Kasumi-1 (cell line): ENCODE measurements around the gene PDE4D.

Source experiments
- DNase-seq, 2 experiments: peaks; one replicate each; lab custom pipeline; 2025; lab: John Stamatoyannopoulos, UW

The PDE4D gene

DNA sequence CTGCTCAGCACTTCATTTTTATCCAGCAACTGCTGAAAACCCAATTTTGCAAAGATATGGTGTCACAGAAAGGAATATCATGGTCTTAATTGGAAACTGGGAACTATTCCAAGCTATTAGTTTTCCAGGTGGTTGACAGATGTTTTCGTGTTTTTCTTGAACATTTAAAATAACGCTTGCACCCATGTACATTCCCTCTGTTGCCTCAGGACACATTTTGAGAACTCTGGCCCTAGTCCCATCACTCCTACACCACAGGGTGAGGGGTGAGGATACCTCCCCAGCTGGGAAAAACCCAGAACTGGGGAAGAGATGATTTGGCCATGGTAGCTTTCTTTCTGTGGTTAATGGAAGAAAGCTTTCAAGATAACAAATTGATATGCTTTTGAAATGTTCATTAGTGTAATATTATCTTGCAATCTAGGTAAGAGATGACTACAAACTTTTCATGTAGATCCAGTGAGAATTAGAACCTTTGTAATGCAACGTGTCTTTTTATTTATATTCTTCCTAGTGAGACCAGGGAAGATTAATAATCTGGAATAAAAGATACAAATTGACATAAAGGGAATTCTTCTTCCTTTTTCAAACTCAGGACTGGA is 683.7 kb downstream of the PDE4D start:
- DNase-seq = no peak

DNA sequence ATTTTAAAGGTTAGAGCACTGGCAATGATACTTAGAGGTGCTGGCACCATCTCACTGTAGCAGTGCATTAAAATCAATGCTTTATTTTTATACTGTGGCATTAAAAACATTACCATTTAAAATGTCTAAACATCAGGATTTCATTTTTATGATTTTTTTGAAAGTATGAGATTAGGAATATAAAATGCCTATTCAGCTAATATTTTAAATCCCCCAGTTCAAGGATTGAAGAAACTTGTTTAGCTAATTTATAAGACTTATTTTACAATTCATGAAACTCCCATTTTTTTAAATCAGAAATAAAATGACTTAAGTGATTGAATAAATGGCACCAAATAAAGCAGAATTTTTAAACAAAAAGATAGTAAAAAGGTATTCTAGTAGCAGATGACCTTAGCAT is 685.1 kb downstream of the PDE4D start:
- DNase-seq = no peak

DNA sequence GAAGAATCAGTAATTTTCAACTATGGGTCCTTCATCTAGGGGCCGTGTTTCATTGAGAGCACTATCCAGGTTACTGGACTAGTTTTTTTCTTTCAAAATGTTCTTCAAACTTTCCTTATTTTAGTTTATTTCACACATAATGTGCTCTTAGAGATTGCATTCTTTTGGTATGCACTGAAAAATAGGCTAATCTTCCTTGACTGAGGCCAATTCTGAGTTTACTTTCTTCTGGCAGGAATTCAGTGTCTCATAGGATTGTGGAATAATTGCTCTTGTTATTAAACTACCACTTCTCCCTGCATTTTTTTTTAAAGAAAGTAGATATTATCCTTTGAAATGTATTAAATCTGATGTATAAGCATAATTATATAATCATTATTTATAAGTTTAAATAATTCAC is 686.1 kb downstream of the PDE4D start:
- no peak for DNase-seq

DNA sequence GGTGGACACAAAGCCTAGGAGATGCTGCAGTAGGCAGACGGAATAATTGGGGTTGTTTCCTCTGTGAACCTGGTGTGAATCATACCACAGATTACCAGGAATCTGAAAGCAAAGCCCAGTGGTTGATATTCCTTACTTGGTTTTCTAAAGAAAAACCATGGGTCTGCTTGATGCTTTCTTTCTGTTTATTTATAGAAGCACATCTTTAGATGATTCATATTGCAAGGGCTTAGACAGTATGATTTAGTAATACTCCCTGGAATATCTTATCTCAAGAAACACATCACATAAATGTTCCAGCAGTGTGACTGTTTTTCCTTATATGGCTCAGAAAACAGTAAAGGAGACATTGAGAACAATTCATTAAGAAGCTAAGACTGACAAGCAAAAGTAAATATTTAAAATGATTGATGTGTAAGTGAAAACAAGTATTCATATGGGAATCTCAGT is 687.4 kb downstream of the PDE4D start:
- no peak for DNase-seq

DNA sequence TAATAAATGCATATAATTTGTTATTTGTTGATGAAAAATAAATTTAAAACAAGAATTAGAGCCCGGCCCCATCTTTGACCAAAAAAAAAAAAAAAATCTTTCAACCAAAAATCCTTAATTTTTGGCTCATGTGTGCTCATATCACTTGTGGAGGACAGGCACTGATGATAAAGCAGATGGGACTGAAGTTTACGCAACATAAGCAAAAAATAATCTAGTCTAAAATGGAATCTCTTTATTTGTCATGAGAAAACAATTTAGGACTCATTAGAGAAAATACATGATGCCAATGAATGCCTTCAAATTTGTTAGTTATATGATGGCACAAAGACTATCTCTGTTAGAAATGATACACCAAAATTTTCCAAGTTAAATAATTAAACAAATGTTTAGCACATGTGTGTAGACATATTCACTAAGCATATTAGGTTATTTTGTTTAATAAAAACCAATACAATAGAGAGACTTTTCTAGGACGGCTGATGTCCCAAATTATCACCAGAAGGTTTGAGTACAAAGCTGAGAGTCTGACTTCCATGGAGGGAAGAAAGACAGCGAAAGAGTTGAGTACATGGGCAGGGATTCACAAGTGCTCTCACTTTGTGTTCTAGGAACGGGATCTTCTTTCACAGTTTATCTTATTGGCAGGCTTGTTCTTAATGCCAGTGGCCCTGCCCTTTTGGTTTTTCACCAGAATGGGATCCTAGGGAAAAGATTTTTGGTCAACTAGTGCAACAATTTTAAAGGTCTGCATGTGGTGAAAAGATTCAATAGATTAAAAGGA is 689.2 kb downstream of the PDE4D start:
- DNase-seq = no peak

DNA sequence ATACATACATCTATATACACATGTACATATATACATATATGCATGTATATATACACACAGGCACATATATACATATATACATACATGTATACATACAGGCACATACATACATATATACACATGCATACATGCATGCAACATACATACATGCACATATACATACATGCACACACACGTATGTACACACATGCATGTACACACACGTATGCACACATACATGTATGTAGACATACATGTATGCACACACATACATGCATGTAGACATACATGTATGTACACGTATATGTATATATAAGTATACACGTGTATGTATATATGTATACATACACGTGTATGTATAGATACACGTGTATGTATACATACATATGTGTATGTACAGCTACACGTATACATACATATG is 693.7 kb downstream of the PDE4D start:
- DNase-seq = no peak

DNA sequence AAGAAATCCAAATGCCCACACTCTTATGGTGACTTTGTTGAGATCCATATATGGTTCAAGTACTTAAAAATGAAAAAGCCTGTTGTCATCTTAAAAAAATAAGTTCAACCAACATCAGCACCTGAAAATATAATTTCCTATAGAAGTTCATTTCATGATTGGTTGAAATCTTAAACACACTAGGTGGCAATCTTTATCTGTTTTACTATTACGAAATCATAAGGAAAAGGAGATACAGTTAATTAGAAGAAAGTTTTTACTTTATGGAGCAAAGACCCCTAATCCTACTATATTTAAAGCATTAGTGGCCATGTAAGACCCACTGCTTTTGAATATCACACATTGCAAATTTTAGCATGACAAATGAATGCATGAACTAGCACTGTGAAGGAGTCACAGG is 694.7 kb downstream of the PDE4D start:
- no peak for DNase-seq

DNA sequence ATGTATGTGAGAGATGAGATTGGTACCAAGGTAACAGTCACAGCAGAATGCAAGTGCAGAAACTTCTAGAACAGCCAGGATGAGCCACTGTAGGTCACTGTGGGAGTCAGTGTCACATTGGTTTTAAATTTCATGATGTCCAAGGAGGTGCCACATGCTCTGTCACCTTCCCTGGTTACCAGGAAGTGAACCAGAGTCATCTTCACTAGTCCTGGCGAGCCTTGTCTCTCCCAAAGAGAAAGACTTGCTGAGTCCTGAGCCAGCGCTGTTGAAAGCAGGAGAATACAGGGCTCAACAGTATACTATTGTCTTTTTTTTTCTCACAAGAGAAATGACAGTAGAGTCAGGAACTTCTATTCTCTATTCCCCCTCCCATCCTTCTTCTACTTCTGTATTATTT is 695.2 kb downstream of the PDE4D start:
- DNase-seq = no peak

DNA sequence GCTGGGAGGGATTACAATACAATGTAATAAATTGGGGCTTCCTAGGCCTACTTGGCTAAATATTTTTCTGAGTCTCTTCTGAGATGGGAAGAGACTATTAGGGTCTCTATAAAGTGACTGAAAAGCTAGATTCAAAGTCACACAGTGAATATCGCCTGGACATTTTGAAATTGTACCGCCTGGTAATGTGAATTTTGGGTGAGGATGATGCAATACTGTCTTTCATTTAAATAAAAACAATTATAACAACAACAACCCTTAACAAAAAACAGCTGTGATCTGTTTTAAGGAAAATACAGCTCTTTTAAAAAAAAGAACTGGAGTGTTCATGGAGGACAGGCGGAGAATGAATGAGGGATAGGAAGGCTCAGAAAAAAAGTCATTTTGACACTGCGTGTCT is 695.6 kb downstream of the PDE4D start:
- DNase-seq = no peak

DNA sequence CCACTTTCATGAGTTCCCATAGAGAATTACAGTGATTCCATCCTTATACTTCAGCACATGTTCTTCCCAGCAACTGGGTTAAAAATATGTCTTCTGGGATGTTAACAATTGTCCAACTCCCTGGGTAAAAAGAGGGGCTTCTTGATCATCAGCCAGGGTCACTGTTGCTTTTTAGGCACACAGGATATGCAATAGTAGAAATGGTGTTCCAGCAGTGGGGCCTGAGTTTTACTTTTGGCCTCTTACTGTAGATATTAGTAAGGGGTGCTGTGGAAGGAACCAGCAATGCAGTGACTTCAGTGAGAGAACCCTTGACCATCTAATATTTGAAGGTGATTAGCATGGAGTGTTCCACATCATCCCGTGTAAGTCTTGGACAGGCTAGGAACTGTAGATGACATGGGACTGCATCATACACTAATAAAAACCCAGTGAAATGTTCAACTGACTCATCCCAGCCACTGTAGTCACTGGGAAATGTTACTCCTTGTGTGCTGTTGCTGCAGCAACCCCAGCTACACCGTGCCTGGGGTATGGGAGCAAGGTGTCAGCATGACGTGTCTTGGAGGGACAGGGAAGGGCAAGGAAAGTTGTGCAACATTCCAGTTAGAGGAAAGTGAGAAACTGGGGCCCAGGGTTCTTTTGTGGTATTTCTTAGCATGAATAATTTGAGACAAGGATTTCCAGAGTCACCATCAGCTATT is 699.8 kb downstream of the PDE4D start:
- no peak for DNase-seq

DNA sequence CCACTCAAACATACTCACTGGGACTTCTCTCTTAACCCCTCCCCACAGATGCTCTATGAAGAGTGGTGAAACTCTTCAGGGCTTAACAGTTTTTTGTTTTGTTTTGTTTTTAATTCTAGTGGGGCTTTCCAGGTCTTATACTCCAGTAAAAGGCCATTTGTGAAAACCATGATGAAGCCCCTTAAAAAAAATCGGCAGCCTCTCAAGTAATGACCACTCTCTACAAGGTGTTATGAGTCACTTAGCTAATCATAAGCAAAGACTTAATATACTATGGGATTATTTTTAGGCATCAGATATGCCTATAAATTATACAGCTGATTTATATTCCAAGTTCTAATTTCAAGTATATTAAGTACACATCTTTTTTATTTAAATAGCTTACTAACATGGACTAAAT is 702.8 kb downstream of the PDE4D start:
- DNase-seq = no peak

DNA sequence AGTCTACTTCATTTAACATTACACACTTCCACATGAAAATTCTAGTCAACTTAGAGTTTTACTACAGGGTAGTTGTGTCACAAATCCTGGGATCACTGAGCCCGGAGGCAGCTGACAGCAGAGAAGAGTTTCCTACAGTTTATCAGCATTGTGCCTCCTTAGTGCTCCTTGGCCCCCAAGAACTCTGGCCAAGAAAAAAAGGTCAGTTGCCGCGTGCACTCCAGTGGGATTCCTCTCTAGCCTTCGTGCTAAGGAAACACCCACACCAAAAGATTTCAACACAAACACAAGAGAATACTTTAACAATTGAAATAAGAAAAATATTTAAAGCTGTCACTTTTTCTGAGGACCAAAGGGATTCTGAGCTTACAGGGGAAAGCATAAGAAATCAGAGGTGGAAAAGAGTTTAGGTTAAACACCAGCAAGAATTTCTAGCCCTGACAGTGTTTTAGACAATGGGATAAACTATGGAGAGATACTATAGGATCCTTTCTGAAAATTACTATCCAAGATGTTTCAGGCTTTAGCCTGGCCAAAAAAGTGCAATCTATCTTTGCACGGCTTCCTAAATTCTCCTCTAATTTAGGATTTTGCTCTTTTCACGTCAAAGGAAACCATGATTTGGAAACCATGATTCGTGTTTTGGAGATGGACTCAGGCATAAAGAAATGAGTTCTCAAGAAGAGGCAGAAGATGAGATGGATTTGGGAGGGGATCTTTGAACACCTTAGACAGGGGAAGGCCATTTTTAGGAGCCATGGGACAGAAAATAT is 703.9 kb downstream of the PDE4D start:
- DNase-seq = no peak

DNA sequence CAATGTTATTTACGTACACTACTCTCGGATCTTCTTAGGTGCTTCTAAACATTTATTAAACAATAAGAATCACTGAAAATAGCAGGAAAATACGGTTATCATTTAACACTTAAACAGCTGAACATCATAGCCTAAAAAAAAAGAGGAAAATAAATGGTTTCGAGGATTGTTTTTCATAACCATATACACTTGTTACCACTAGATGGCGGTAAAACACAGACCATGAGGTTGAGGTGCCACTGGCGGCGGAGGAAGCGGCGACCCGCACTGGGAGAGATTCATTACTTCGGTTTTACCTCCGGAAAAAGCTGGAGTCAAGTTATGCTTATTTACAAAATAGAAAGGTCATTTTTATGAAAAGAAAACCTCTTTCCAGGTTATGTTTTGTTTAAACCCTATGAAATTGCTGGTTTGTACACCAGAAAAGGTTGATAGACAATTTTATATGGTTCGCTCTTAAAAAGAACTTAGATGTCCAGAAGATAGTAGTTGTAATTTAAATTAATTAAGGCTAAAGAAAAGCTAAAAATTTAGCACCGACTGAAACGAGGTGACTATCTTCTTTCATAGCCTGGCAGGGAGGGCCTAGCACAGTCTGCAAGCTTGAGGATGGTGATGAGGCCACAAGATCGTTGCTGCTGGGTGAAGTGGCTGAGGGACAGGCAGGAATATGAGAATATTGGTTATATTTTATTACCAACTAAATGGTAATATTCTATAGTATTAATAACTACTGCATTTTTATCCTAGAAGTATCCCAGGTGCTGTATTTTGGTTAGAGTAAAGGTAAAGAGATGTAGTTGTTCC is 704.9 kb downstream of the PDE4D start:
- DNase-seq = peak; percentile 80 to 83

DNA sequence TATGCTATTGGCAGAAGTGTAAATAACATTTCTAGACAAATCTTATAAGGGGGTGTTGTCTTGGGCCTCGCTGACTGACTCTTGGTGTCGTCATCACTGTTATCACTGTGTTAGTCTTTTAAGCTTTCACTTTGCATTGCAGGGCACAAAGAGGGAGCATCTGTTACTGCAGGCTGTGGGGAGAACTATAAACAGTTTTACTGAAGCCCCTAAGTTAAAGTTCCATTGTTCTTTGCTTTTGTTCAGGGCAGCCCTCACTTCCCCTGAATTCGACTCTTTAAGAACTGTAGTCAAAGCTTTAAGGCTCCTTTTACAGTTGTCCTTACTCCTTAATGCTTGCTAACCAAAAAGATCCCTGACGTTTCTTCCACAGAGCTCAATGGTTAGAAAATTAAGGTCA is 705.7 kb downstream of the PDE4D start:
- DNase-seq = peak; percentile 6 to 9

DNA sequence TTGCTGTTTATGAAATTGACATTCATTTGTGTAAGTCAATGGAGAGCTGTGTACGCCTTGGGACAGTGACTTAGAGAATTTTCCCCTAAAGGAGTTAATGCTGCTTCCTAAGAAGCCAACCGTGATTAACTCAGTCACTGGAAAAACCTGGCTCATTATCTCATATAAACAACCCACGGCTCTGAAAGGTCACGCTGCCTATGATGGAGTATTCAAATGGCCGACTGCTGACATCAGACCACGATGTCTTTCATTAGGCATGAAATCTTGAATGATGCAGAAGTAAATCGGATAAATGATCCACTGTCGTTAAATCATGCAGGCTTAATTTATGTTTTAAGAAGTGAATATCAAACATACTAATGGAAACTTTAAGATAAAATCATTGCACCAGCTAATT is 706.9 kb downstream of the PDE4D start:
- no peak for DNase-seq

DNA sequence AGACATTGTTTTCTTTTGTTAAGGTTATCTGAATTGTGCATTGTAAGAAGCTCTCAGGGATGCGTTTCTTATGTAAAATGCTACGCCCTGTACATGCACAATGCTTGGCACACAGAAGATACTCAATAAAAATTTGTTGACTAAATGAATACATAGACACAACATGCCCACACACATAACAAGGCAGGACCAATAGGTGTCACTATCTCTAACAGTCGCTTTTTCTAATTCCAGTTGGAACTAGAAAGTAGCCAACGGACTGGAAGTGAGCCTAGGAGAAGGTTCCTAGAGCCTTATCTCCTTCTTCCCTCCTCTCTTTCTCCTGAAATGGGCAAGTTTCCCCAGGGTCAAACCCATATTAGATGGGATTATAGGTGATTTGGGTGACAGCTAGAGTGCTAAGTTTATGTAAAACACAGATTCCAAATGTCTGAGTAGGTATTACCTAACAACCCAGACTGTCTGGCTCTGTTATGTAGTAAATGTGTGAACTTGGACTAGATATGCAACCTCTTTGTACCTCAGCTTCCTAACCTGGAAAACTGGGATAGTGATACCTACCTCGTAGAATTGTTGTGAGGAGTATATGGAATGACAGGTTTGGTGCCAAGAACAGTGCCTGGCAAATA is 707.7 kb downstream of the PDE4D start:
- DNase-seq = no peak

DNA sequence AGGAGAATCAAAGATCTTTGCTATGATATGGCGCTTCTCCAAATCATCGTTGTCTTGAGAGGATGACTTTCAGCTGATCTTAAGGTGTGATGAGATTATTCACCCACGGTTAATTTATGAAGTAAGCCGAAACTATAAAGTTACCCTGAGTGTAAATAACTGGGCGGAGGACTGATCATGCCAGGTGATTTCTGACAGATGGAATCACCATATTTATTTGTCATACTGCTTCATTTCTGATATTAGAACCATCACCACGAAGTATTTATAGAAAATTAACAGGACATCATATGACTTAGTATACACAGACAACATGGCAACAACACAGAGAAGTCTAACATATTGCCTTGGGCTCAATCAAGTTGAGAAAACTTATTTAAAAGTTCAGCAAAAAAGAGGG is 708.8 kb downstream of the PDE4D start:
- DNase-seq = no peak

DNA sequence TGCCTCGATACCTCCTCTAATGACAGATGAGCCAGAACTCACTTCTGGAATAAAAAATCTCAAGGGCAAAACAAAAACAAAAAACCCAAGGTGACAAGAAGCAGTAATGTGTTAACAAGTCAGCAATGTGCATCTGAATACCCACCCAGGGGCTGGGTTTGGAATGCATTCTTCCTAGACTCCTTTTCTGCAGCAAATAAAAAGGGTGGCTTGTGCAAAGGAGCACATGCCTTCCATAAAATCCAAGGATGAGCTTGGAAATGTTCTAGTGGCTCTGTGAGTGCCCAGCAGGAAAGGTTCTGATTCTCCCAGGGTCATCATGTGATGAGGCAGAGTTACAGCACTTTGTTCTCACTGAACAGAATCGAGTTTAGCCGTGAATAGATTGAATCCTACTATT is 710.8 kb downstream of the PDE4D start:
- DNase-seq = no peak

DNA sequence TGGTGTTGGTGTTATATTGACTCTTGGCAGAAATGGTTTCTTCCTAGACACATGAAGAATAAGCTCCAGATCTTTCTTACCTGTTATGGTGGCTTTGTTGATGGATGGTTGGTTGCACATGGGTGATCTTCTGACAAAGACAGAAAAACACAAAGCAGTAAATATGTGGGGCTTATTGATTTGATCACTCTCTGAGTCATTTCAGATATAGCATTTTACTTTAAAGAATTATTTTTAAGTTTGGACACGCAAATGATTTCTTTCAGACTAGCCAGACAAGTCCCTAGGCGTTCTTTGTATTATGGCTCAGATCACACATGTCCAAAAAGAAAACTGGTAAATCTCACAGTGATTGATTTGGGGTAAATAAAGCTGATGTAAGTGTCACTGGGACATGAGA is 713.0 kb downstream of the PDE4D start:
- DNase-seq = no peak

DNA sequence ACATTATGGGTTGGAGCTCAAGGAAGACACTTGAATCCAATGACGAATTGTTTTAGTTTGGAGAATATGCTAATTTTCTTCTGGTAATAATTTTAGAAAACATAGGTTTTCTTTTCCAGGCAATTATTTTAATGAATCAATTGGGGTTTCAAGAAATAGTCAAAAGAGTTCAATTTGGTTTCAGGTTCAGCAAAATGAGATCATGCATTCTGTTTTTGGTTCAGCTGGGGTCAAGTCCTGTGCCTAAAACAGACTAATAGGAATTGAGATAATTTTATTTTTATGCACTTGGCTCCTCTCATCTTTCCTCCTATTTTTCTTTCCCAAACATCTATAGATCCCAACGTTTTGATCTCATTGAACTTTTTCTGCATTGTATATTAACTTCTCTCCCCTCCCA is 713.8 kb downstream of the PDE4D start:
- DNase-seq = no peak

DNA sequence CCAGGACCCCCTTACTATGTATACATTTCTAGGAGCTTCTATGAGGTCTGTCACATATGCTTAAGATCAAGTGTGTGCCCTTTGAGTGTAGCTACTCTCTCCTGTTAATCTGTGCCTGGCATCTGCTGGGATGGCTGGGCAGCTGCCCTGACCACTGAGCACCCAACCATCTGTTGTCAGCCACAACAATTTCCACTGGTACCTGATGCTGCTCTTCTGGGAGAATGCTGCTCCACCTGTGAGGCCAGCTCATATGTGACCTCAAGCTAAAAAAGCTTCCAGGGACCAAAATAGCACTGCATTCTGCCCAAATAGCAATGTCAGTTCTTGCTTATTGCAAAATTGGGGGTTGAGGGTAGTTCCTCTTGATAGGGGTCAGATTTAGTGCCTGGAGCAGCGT is 715.0 kb downstream of the PDE4D start:
- no peak for DNase-seq
